HG03521 (cell line): ENCODE results near the gene MYLIP.

Source experiments
- ATAC-seq: cut with Tn5 transposase; IDR thresholded peaks from one replicate; pipeline ENCODE4 v1.9.1; 2021; ENCODE audit warnings: mild to moderate bottlenecking, moderate library complexity; ENCODE audit not compliant: unreplicated experiment

Gene MYLIP

DNA sequence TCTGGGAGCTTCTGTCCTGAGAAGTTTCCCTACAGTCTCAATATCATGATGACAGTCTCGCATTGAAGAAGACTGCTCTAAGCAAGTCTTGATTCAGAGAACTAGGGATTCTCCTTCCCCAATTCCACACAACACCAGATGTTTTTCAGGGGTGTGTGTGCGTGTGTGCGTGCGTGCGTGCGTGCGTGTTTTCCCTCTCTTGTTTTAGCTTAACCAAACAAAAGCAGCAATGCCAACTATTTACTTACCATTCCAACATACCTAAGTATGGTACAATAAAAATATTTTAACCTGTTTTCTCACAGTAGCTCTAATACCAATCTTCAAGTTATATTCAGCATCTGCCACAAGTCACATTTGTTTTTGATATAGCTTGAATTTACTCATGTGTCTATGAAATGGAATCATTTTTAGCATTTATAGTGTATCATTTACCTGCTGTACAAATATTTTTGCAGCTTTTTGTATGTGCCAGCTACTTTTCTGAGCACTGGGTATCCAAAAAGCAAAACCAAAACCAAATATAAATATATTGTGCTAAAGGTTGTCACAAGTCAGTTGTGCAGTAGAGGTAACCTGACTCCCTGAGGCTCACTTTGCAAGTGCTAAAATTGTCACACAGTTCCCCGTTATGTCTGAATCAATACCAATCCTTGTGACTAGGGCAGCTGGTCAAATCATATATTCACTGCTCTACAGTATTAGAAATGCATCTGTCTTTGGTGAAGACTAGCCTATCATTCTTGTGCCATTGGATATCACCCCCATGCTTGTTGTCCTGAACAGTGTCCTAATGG lies 21.7 kb upstream of the MYLIP start:
- ATAC-seq, result no peak

DNA sequence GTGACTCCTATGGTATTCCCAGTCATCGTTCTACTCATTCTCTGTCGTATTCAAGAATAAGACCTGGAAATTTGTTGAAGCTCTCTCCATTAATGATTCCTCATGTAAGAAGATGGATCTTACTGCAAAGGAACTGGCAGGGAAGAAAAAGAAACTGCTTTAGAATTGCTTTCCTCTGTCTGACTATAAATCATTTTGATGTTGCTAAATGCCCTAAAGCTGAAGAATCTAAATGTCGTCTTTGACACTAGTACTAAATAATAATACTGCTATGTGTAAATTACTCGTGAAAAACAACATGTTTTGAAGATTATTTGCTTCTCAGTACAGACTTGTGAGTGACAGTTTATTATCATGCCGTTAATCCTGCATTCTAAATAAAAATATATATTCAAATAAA lies 20.5 kb upstream of the MYLIP start:
- ATAC-seq, result no peak

DNA sequence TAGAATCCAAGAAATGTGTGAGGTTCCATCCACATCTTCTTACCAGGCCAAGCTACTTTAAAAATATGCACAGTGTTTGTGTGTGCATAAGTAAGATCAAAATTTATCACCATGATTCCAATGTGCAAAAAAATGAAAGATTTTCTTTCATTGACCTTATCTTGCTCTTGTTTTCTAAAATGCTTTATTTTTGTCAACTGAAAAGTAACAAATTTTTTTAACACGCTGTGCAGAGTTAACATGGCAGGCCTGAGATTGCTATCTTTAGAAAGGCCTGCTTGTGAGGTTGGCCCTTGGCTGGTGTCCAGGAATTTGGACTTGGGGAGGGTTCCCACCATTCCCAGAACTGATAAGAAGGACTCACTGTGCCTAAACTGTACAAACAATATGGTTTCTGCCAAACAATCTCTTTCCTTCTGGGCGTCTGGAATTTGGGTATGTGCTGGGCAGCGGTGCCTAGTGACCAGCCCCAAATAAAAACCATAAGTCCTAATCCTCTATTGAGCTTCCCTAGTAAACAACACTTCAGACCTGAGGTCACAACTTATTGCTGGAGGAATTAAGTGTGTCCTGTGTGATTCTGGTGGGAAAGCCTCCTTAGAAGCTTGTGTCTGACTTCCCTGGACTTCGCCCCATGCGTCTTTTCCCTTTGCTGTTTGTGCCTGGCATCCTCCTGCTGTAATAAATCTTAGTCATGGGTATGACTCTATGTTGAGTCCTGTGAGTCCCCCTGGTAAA lies 19.8 kb upstream of the MYLIP start:
- no peak for ATAC-seq

DNA sequence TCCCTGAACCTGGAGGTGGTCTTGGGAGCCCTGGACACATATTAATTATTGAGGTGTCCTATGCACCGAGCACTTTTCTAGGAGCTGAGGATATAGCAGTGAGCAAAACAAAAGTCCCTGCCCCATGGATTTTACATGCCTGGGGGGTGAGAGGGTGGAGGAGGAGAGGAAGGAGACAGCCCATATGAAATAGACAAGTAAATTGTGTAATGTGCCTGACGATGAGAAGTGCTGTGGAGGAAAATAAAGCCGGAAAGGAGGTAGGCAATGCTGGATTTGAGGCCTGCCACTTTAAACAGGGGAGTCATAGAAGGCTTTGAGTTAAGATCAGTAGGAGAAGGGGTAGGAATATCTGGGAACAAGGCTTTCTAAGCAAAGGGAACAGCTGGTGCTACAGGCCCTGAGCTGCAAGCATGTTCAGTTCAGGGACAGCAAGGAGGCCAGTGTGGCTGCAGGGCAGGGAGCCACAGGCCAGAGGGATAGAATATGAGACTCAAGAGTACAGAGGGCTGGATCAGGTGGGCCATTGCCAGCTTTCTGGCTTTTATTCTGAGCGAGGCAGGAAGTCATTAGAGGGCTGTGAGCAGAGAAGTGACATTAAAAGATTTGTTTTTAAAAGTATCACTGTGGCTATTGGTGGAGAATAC lies 19.1 kb upstream of the MYLIP start:
- no peak for ATAC-seq

DNA sequence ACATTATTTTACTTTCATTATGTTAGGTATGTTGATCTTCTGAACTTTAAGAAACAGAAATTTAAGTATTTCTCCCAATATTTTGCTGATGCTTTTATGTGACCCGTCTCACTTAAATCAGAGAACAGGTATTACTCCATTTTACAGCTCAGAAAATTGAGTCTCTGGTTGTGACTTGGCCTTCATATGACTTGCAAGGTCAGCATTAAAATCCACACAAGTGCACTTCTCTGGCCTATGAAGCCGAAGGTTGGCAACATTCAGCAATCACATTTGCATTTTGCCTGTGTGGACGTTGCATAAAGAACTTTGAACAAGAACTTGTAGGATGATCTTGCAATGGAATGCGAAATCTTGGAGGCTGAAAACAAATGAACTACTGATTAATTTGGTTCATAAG lies 10.1 kb upstream of the MYLIP start:
- no peak for ATAC-seq

DNA sequence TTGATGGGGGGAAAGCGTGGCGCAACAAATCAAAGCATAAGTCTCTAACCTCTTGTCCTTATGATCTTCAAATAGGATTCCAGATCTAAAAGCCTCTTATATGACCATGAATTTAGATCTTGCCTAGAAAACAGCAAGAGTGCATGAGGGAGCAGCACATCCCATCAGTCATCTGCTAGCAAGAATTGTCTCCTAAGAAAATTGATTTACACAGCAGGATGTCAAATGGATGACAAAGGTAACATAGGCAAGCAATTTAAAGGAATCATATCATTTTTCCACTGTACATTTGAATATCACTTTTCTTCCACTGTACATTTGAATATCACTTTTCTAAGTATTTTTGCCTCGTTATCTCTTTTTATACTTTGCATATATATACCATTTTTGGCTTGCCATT lies 7.5 kb upstream of the MYLIP start:
- no peak for ATAC-seq

DNA sequence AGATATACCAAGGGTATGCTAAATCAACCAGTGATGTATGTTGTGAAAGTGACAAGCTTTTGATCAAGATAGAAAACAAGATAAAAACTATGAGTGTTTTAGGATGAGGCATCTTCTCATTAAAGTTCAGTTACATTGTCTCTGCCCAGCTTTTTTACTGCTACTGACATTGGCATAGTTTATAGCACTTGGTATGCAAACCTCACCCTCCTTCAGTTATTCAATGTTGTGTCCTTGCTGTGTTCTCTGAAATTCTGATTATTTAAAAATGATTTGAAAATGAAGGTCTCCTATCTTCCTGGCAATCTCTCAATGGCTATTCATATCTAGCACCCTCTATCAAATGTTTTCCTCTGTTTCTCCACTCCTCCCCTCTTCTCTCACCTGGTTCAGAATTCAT lies 6.7 kb upstream of the MYLIP start:
- ATAC-seq, result no peak

DNA sequence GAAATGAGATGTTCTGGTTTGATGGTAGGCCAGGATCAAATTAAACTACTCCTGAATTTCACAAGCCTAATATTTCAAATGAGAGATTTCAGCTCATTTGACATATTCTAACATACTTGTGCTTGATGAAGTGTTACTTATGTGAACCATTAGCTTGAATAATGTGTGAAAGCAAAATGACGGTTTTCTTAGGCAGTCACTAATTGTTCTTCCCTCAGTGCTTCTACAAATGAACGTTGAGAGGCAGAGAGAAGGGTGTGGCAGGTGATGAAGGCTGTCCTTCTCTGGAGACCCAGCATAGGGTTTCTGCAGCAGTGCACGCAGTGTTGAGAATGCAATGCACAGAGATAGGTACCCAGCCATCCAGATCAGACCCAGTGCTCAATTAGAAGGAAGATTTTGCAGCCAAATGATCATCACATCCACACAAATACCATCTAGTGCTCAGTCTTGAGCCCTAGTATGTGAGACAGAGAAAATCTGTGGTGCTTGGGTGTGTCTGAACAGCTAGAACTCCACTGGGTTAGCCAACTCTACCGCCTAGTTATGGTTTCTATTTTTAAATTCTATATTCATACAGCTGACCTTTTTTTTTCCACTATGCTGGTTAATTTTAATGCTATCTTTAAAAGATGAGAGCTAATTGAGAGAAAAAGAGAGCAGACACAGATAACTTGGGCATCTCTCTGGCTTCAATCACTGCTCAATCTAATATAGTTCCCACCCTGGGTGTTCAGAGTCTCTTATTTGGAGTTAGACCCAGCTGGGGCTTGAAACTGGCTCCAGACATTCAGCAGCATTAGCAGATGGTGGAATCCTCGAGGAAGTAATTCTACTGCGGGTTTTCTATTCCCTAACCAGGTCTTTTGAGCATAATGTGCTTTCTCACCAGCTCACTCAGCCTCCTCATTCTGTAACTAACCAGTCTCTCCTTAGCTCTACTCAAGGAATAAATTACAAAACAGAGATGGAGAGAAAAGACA lies 4.4 kb upstream of the MYLIP start:
- no peak for ATAC-seq

DNA sequence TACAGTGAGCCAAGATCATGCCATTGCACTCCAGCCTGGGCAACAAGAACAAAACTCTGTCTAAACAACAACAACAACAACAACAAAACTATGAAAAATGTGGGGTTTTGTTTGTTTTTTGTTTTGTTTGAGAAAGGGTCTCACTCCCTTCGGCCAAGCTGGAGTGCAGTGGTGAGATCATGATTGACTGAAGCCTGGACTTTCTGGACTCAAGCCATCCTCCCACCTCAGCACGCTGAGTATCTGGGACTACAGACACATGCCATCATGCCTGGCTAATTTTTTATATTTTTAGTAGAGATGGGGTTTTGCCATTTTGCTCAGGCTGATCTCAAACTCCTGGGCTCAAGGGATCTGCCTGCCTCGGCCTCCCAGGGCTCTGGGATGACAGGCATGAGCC lies 2.8 kb upstream of the MYLIP start:
- no peak for ATAC-seq

DNA sequence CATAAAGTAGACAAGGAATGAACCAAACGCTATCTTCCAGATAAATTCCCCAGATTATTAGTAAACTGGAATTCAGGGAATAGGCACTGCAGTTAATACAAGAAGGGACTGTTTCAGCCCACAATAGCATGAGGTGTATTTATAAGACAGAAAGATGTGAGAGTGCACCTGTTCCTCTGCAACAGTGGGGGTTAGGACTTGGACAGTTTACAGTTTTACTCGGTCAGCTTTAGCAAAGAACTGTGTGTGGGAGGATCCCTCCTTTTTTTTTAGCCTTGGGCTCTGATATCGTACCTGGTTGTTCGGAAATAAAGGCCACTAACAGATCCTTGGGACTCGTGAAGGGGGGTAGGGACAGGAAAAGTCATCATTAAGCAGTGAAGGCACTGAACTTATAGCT lies 2.0 kb upstream of the MYLIP start:
- ATAC-seq, result no peak

DNA sequence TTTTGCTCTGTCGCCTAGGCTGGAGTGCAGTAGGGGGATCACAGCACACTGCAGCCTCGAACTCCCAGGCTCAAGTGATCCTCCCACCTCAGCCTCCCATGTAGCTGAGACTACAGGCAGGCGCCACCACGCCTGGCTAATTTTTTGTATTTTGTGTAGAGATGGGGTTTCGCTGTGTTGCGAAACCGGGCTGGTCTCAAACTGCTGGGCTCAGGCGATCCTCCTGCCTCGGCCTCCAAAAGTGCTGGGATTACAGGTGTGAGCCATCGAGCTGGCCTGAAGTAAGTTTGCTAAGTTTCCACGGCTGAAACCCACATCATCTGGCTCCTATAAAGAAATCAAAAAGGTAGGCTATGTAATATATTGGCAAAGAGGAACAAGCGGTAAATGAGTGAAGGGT lies 1.4 kb upstream of the MYLIP start:
- ATAC-seq, result no peak

DNA sequence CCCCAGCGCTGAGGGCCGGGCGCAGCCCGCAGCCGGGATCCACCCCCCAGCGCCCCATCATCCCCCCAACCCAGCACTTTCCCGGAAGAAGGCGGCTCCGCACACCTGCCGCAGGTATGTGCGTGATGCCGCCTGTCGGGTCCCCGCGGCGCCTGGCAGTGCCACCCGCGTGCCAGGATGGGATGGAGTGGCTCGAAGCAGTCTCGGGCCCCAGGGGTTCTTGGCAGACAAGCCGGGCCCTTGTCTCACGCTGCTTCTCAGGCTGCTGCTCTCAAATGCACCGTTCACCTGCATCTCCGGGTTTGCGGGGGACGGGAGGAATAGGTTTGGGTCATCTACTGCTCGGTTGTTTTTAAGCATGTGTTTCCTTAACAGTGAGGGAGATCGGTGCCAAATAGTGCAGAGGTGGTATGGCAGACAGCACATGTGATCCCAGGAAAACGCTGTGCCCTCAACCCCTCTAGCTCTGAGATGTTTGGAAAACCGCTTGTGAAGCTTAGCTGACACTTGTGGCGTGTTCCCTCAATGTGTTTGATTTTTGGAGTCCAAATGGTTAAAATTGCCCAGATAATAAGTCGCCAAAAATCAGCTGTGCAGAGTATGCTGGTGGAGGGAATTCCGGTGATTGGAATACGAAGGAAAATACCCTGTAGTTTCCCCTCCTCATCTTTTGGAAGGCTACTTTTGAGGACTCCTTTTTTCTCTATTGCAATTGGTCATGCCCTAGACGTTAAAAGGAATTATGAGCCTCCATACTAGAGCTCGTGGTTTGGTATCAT lies 926 bp downstream of the MYLIP start:
- ATAC-seq, result no peak

DNA sequence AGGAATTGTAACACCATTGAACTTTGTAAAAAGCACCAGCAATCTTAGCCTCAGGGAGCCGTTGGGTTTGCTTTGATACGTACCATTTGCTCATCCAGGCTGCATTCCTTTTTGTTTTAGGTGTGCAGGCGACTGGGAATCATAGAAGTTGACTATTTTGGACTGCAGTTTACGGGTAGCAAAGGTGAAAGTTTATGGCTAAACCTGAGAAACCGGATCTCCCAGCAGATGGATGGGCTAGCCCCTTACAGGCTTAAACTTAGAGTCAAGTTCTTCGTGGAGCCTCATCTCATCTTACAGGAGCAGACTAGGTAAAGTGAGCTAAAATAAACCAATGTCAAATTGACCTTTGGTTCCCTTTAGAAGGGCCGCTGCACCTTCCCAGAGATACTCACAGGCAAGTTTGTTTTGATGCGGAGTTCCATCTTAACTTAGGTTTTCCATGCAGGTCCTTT lies 1.6 kb downstream of the MYLIP start:
- no peak for ATAC-seq

DNA sequence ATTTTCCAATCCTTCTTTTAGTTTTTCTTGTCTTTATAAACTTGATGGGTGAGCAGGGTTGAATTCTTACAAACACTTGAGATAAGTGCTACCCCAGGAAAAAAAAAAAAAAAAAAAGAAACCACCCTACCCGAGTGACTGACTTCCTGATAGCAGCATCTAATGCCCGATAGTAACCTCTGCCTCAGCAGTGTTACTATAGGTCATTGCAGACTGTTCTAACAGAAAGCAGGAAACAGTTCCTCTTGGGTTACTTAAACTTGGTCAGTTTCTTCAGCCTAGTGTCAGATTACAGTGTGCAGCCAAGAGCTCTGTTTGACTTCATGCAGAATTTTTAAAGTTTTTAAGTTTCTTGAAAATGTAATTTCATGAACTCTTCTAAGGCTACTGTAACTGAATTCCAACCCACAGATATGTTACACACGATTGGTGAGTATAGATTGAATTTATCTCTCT lies 2.1 kb downstream of the MYLIP start:
- ATAC-seq, result peak; percentile 47

DNA sequence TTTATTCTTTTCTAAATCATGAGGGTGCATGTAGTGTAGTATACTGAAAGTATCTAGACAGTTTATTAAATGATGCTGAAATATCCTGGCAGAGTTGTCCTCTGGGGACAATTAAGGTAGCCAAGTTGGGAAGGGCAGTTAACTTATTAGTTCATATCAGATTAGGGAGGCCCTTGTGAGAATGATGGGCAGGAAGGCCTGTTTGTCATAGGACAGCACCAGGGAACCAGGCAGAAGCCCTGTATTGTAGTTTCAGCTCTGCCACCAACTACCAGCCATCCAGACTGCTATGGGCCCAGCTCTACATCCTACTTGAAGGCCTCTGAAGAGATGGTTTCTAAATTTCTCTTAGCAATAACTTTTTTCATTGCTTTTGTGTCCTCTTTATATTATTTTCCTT lies 4.0 kb downstream of the MYLIP start:
- ATAC-seq, result no peak

DNA sequence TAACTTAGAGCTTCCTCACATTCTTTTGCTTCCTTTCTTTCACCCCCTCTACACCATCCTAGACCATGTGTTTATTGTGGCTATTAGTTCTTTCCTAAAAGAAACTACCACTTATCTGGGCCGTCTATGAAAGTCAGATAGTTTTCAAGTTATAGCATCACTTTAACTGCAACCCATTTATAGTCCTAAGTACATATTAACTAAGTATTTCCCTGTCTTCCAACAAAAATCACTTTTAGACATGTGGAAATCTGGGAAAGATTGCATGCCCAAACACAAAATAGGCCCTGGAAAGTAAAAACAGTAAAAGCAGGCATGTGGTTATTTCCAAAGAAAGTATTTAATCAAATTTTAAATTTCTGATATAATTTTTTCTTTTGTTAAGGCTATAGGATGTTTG lies 5.5 kb downstream of the MYLIP start:
- ATAC-seq, result no peak

DNA sequence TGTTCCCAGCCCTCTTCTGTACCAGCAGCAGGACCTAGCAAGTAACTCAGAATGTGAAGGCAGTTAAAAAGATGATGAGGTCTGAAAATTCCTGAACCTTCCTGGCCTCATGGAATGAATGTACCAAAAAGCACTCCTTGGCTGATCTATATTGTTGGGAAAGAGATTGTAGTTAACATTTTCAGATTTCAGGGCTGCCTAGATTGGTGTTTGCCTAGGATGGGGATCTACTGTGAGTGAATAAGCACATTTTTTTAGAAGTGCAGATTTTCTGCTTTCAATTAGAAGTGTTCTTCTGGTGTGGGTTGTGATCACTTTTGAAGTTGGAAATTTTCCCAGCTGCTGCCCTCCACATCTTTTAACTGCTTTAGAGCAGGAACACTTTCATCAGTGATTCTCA lies 6.2 kb downstream of the MYLIP start:
- ATAC-seq, result no peak

DNA sequence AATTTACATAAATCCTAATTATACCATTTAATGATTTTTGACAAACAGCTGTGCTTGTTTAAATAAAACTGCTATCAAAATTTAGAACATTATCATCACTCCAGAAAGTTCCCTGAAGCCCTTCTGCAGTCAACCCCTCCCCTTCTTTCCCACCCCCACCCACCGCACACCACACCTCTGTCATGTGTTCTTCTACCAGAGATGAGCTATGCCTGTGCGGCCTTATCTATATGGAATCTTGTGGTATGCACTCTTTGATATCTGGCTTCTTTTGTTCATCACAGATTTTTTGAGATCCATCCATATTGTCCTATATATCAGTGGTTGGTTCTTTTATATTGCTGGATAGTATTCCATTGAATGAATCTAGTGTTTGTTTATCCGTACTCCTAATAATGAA lies 7.2 kb downstream of the MYLIP start:
- no peak for ATAC-seq

DNA sequence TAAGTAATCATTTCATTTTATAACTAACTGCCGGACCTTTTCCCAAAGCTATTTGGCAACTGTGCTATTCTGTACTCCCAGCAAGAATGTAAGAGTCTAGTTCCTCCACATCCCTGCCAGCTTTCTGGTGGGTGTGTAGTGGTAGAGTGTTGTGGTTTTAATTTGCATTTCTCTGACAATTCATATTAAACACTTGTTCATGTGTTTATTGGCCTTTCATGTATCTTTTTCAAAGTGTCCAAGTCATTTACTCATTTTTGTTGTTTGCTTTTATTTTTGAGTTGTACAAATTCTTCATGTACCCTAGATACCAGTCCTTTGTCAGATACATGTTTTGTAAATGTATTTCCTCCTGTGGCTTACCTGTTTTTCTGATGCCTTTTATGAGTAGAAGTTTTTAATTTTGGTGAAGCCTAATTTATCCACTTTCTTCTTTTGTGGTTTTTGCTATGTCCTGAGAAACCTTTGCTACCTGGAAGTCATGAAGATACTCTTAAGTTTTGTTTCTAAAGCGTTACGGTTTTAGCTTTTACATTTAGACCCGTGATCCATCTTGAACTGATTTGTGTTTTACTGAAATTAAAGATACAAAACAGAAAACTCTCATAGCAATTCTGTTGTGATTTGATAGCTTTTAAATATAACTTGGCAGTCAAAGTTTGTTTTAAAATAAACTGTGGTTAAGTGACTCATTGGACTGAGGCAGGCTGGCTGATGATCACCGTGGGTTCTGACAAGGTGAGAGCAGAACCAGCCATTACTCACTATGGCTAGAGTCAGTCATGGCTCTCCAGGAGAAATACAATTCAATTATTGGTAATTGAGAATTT lies 8.0 kb downstream of the MYLIP start:
- no peak for ATAC-seq
